Loucy (cell line): ENCODE results near the gene SVEP1.

ENCODE experiments used
- H2AFZ ChIP-seq: fragments of 200-600 bp; sonication (generic); 2 replicates; pipeline ENCODE4 v1.6.0; 2016; ENCODE audit warnings: antibody characterized with exemption, mild to moderate bottlenecking, low read length, moderate library complexity
- H3F3A ChIP-seq: fragments of 200-600 bp; 2 replicates; pipeline ENCODE4 v1.6.0; 2016; ENCODE audit warnings: antibody characterized with exemption, low read depth, mild to moderate bottlenecking
- H3K27me3 ChIP-seq: fragments of 200-600 bp; sonication (generic); 2 replicates; pipeline ENCODE4 v1.6.1; 2014; ENCODE audit warnings: low read length, mild to moderate bottlenecking; ENCODE audit not compliant: insufficient read depth, poor library complexity, severe bottlenecking
- H3K36me3 ChIP-seq: fragments of 200-600 bp; sonication (generic); 2 replicates; pipeline ENCODE4 v1.6.1; 2016; ENCODE audit warnings: low read length; ENCODE audit not compliant: insufficient read depth
- H3K4me1 ChIP-seq: fragments of 200-600 bp; sonication (generic); 2 replicates; pipeline ENCODE4 v1.5.1; 2014; ENCODE audit warnings: low read length, mild to moderate bottlenecking; ENCODE audit not compliant: insufficient read depth, poor library complexity, severe bottlenecking
- H3K4me2 ChIP-seq: fragments of 200-600 bp; sonication (generic); 2 replicates; pipeline ENCODE4 v1.6.0; 2014; ENCODE audit warnings: antibody characterized with exemption, low read length, low read depth, mild to moderate bottlenecking; ENCODE audit not compliant: poor library complexity, severe bottlenecking
- H3K4me3 ChIP-seq: fragments of 200-600 bp; sonication (generic); 2 replicates; pipeline ENCODE4 v1.5.1; 2014; ENCODE audit warnings: low read length, mild to moderate bottlenecking, mixed read lengths; ENCODE audit not compliant: poor library complexity, severe bottlenecking
- H3K79me2 ChIP-seq: fragments of 200-600 bp; sonication (generic); 2 replicates; pipeline ENCODE4 v1.6.1; 2014; ENCODE audit warnings: low read length; ENCODE audit not compliant: insufficient read depth
- H3K9ac ChIP-seq: fragments of 200-600 bp; sonication (generic); 2 replicates; pipeline ENCODE4 v1.6.0; 2014; ENCODE audit warnings: mild to moderate bottlenecking, low read depth, low read length, moderate library complexity; ENCODE audit not compliant: poor library complexity, severe bottlenecking
- H3K9me2 ChIP-seq: fragments of 200-600 bp; sonication (generic); replicated peaks from 2 replicates; pipeline ENCODE4 v1.6.1; 2016; ENCODE audit warnings: low read depth, low read length, mixed read lengths
- H3K9me3 ChIP-seq: fragments of 200-600 bp; sonication (generic); 2 replicates; pipeline ENCODE4 v1.6.1; 2014; ENCODE audit warnings: mild to moderate bottlenecking, antibody characterized with exemption, low read length, low read depth; ENCODE audit not compliant: insufficient read depth
- H4K20me1 ChIP-seq: fragments of 200-600 bp; sonication (generic); 2 replicates; pipeline ENCODE4 v1.6.0; 2014; ENCODE audit warnings: antibody characterized with exemption, low read length, mild to moderate bottlenecking; ENCODE audit not compliant: insufficient read depth, poor library complexity, severe bottlenecking
- CTCF ChIP-seq: fragments of 200-600 bp; sonication (generic); conservative IDR thresholded peaks from 2 replicates; pipeline ENCODE4 v1.5.1; 2014; ENCODE audit warnings: mild to moderate bottlenecking, antibody characterized with exemption, low read length
- EZH2phosphoT487 ChIP-seq: fragments of 200-600 bp; IDR thresholded peaks from 2 replicates; pipeline ENCODE4 v1.6.1; 2018; ENCODE audit warnings: antibody characterized with exemption, mild to moderate bottlenecking, moderate library complexity, borderline replicate concordance

The SVEP1 gene

GRCh38 chr9:110622368-110622767 lies 42.8 kb upstream of the SVEP1 start:
- TF ChIP-seq CTCF, result no peak
- no peak for TF ChIP-seq EZH2phosphoT487
- Histone ChIP-seq H3K9me2 (no peaks in the 10 kb centered on the region), H3K79me2 (no peaks in the 10 kb centered on the region), H3K27me3 (no peaks in the 10 kb centered on the region), H3K9me3 (no peaks in the 10 kb centered on the region), H3K4me3 (no peak overlapping the region), H3F3A (no peaks in the 10 kb centered on the region), H3K4me1 (no peaks in the 10 kb centered on the region), H2AFZ (no peak overlapping the region), H4K20me1 (no peaks in the 10 kb centered on the region), H3K4me2 (no peak overlapping the region), H3K36me3 (no peaks in the 10 kb centered on the region), H3K9ac (no peak overlapping the region)

- Histone ChIP-seq H3K27me3 (no peaks in the 10 kb centered on the region), H2AFZ (no peak overlapping the region), H3K9me2 (no peaks in the 10 kb centered on the region), H3K4me3 (no peak overlapping the region), H3K9ac (no peak overlapping the region), H3K4me1 (no peaks in the 10 kb centered on the region), H3K4me2 (no peak overlapping the region), H3K9me3 (no peaks in the 10 kb centered on the region), H3K36me3 (no peaks in the 10 kb centered on the region), H4K20me1 (no peaks in the 10 kb centered on the region), H3F3A (no peaks in the 10 kb centered on the region), H3K79me2 (no peaks in the 10 kb centered on the region)
- TF ChIP-seq CTCF (no peak), EZH2phosphoT487 (no peak)
Measured at GRCh38 chr9:110620726-110621125, 41.2 kb upstream of the SVEP1 start.

GRCh38 chr9:110619831-110620230 lies 40.3 kb upstream of the SVEP1 start:
- H3K9me3 ChIP-seq, result no peaks in the 10 kb centered on the region
- H3K27me3 ChIP-seq, result no peaks in the 10 kb centered on the region
- H3K36me3 ChIP-seq, result no peaks in the 10 kb centered on the region

More at GRCh38 chr9:110619831-110620230, 40.3 kb upstream of the SVEP1 start:
- H3K4me3 ChIP-seq, result no peak overlapping the region
- no peaks in the 10 kb centered on the region for H3K79me2 ChIP-seq
- no peak overlapping the region for H3K9ac ChIP-seq
- no peaks in the 10 kb centered on the region for H3K9me2 ChIP-seq
- no peaks in the 10 kb centered on the region for H4K20me1 ChIP-seq
- TF ChIP-seq CTCF (no peak), EZH2phosphoT487 (no peak)
- no peak overlapping the region for H3K4me2 ChIP-seq
- H3F3A ChIP-seq, result no peaks in the 10 kb centered on the region
- H2AFZ ChIP-seq, result no peak overlapping the region
- no peaks in the 10 kb centered on the region for H3K4me1 ChIP-seq
